ENCODE measurements around the gene TRIO. TPM values are rescaled to one million over a fixed set of nuclear protein-coding genes. Genes with fewer than 3 reads are reported as not detected.

Gene TRIO
- total and polyA plus RNA-seq, 2 of the 8 experiments (the other 6 are each of a cell fraction or from before 2014, with no cell fraction given): 35.1 to 69.1 TPM

- Histone ChIP-seq H3K23ac (ENCODE audit: insufficient read length) (no peak overlapping the region), H3K79me2 (ENCODE audit: control insufficient read depth in 1 of 2, insufficient read depth in 2 of 2, low read length in 2 of 2) (peaks cover 0 to 9% of the 10 kb centered on the region in 2 experiments; a peak in 1 of 4 replicates), H4K91ac (replicated peaks; ENCODE audit: insufficient read length, low read length) (no peak overlapping the region), H3K18ac (ENCODE audit: extremely low read depth, low read length) (no peak overlapping the region), H2AK5ac (ENCODE audit: low read depth, low read length) (no peak overlapping the region), H3K4me2 (ENCODE audit: insufficient read depth in 1 of 2, low read depth in 2 of 2, low read length in 2 of 2) (no peak overlapping the region), H3K27ac (ENCODE audit: low read depth, low read length) (no peak overlapping the region), H4K8ac (ENCODE audit: extremely low read depth, insufficient read depth, low read length) (no peak overlapping the region; the same call in 1 of the 2 replicates), H2BK20ac (ENCODE audit: low read length) (no peak overlapping the region), H3K23me2 (ENCODE audit: low read depth, low read length) (no peaks in the 10 kb centered on the region), H2BK15ac (ENCODE audit: low read length) (no peak overlapping the region), H3K79me1 (ENCODE audit: low read depth, low read length) (0 out of 2 replicates have a peak, but pooled peaks cover 2% of the 10 kb centered on the region), H3K4me3 (ENCODE audit: extremely low read depth in 1 of 4, insufficient read depth in 2 of 4, low read depth in 3 of 4, low read length in 4 of 4) (no peak overlapping the region), H4K5ac (ENCODE audit: insufficient read length, low read depth, low read length) (no peak overlapping the region), H3K9me3 (ENCODE audit: insufficient read depth in 2 of 2, low read depth in 1 of 2, low read length in 1 of 2) (no peaks in the 10 kb centered on the region), H2BK120ac (replicated peaks; ENCODE audit: low read depth, low read length) (no peak overlapping the region), H3K36me3 (ENCODE audit: control insufficient read depth in 2 of 4, insufficient read depth in 4 of 4, low read length in 3 of 4) (peaks cover 5 to 19% (median 11%) of the 10 kb centered on the region in 4 experiments; a peak in 4 of 8 replicates), H3K27me3 (replicated peaks in 1 of 4; ENCODE audit: control insufficient read depth in 3 of 4, extremely low read depth in 1 of 4, insufficient read depth in 3 of 4, low read length in 3 of 4) (no peaks in the 10 kb centered on the region), H2BK12ac (ENCODE audit: low read depth, low read length) (no peak overlapping the region), H3K4me1 (replicated peaks in 1 of 4; ENCODE audit: control insufficient read depth in 3 of 4, insufficient read depth in 4 of 4, low read length in 3 of 4) (no peaks in the 10 kb centered on the region), H3K14ac (ENCODE audit: insufficient read length) (no peak overlapping the region), H3K56ac (replicated peaks; ENCODE audit: insufficient read length, low read depth, low read length) (no peak overlapping the region), H3K4ac (replicated peaks; ENCODE audit: insufficient read length, low read depth, low read length) (no peak overlapping the region), H3K9ac (replicated peaks in 1 of 4; ENCODE audit: extremely low read depth in 1 of 4, low read depth in 3 of 4, low read length in 3 of 4) (no peak overlapping the region), H4K20me1 (replicated peaks in 1 of 2; ENCODE audit: control insufficient read depth in 1 of 2, insufficient read depth in 2 of 2, low read length in 2 of 2) (no peaks in the 10 kb centered on the region), H2BK5ac (ENCODE audit: low read depth, low read length) (peak overlapping the region; percentile 10; the same call in 1 of the 2 replicates), H2AFZ (ENCODE audit: low read length) (no peak overlapping the region)
- 87% methylated on average over 10 of the region's 10 CpGs; no CpG with 5 or more reads in 1 of the 2 experiments for WGBS, 2 experiments (ENCODE audit: extremely low coverage in 1 of 2, insufficient coverage in 1 of 2, insufficient read length in 1 of 2, insufficient replicate concordance in 2 of 2, low coverage in 1 of 2, low lambda C conversion rate in 2 of 2, missing lambda C conversion rate in 1 of 2)
- DNase-seq (ENCODE audit: low read depth in 1 of 2, low spot score in 2 of 2) (no peak), FAIRE-seq (no peak)
- ChIA-PET POLR2A (ENCODE audit: partially characterized antibody) (no interaction called here), CTCF (ENCODE audit: partially characterized antibody) (interaction anchor here (1.0 to 10.5 kb wide), 2 partner anchors 31 to 32 kb away, joined by 4 to 155 read pairs; no protein-coding TSS in a partner anchor)
- TF ChIP-seq CHD1 (IDR thresholded peaks at IDR 0.05; ENCODE audit: low read depth, low read length): no peak
- TF ChIP-seq, protein P1, sequence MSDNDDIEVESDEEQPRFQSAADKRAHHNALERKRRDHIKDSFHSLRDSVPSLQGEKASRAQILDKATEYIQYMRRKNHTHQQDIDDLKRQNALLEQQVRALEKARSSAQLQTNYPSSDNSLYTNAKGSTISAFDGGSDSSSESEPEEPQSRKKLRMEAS (IDR thresholded peaks at IDR 0.05): no peak
Observed at GRCh38 chr5:14332746-14333145, 189.6 kb downstream of the TRIO start.
